Fibroblast of lung (primary cell): ENCODE results near the gene SOX21.

Source experiments
- EZH2 ChIP-seq: IDR thresholded peaks from 2 replicates; pipeline ENCODE4 v1.5.1; 2012; ENCODE audit warnings: low read length, control low read depth, mild to moderate bottlenecking; ENCODE audit errors: missing control alignments
- TF ChIP-seq, protein P1 (sequence below), 2 donors: IDR thresholded peaks in 1 of 2; conservative IDR thresholded peaks in 1 of 2; 1 replicate in 1 of 2; 2 replicates in 1 of 2; pipeline ENCODE4 v1.5.1; 2011 to 2012; ENCODE audit warnings: low read length in 2 of 2, control low read depth in 1 of 2, inconsistent platforms in 1 of 2, low read depth in 1 of 2, mild to moderate bottlenecking in 1 of 2

DNA sequence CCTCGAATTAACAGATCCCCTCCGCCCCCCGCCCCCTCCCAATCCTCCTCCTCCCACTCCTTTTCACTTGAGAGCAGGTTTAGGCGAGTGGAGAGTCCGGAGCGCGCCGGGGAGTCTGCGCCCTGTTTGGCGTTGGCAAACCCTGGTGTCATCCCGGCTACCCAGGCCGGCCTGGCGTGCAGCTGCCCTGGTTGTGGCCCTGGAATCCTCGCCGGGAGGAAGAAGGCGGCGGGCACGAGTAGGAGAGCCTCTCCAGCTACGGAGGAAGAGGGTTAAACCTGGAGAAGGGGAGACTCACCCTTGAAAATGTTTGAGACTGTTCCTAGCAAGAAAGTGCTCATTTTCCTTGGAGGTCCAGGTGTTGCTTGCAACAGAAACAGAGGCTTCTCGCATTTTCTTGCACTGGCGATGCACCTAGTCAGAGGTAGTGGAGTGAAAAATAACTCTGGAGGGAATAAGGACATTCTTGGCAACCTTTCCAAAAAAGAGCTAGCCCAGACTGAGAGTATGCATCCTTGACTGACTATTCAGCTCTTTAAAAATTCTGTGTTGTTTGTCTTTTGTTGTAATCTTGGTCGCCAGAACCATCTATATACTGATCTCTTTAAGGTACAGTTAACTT lies 1.3 kb upstream of the SOX21 start:
- TF ChIP-seq, protein P1, sequence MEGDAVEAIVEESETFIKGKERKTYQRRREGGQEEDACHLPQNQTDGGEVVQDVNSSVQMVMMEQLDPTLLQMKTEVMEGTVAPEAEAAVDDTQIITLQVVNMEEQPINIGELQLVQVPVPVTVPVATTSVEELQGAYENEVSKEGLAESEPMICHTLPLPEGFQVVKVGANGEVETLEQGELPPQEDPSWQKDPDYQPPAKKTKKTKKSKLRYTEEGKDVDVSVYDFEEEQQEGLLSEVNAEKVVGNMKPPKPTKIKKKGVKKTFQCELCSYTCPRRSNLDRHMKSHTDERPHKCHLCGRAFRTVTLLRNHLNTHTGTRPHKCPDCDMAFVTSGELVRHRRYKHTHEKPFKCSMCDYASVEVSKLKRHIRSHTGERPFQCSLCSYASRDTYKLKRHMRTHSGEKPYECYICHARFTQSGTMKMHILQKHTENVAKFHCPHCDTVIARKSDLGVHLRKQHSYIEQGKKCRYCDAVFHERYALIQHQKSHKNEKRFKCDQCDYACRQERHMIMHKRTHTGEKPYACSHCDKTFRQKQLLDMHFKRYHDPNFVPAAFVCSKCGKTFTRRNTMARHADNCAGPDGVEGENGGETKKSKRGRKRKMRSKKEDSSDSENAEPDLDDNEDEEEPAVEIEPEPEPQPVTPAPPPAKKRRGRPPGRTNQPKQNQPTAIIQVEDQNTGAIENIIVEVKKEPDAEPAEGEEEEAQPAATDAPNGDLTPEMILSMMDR (conservative IDR thresholded peaks at IDR 0.05 in 1 of 2, IDR thresholded peaks at IDR 0.05 in 1 of 2; ENCODE audit: low read depth in 1 of 2, low read length in 2 of 2) = no peak
- peak; percentile 75 for TF ChIP-seq EZH2
